Keratinocyte (primary cell): ENCODE data around the gene SCN2B. TPM values are rescaled to one million over a fixed set of nuclear protein-coding genes. Genes with fewer than 3 reads are reported as not detected.

Experiments used
- DNase-seq: peaks from one replicate; pipeline ENCODE4 v3.0.0-alpha.2; 2011; ENCODE audit warnings: low read depth, missing footprints, low spot score
- FAIRE-seq: peaks from 2 replicates; lab custom pipeline; 2011; peaks lifted over from hg19 to GRCh38; lab: Jason Lieb, UNC
- H2AFZ ChIP-seq: 2 replicates; pipeline ENCODE4 v1.6.0; 2012; ENCODE audit warnings: low read length, control low read depth, inconsistent platforms; ENCODE audit not compliant: control insufficient read depth
- H3K27ac ChIP-seq: 2 replicates; pipeline ENCODE4 v1.5.1; 2011; ENCODE audit warnings: low read length; ENCODE audit not compliant: control insufficient read depth, insufficient read depth
- H3K27me3 ChIP-seq: 3 replicates; pipeline ENCODE4 v1.6.0; 2011; ENCODE audit warnings: low read length; ENCODE audit not compliant: control insufficient read depth, insufficient read depth; ENCODE audit errors: extremely low read depth
- H3K36me3 ChIP-seq, 2 experiments: 2 replicates in 1 of 2; 3 replicates in 1 of 2; pipeline ENCODE4 v1.5.1; 2011; ENCODE audit warnings: low read length in 2 of 2, mild to moderate bottlenecking in 1 of 2; ENCODE audit not compliant: control insufficient read depth in 2 of 2, insufficient read depth in 2 of 2; ENCODE audit errors: extremely low read depth in 1 of 2
- H3K4me1 ChIP-seq: 3 replicates; pipeline ENCODE4 v1.5.1; 2011; ENCODE audit warnings: low read length; ENCODE audit not compliant: control insufficient read depth, insufficient read depth; ENCODE audit errors: extremely low read depth
- H3K4me2 ChIP-seq: 3 replicates; pipeline ENCODE4 v1.6.0; 2011; ENCODE audit warnings: low read depth, low read length; ENCODE audit not compliant: control insufficient read depth, insufficient read depth; ENCODE audit errors: extremely low read depth
- H3K4me3 ChIP-seq, 3 experiments: fragments of 200-600 bp in 1 of 3; sonication (generic) in 1 of 3; 2 replicates in 2 of 3; 3 replicates in 1 of 3; pipeline ENCODE4 v1.5.1; 2011 to 2016; ENCODE audit warnings: low read length in 3 of 3, mild to moderate bottlenecking in 3 of 3, control low read depth in 2 of 3, inconsistent platforms in 1 of 3, low read depth in 1 of 3, mixed read lengths in 1 of 3, mixed run types in 1 of 3, moderate library complexity in 1 of 3; ENCODE audit not compliant: control insufficient read depth in 2 of 3, insufficient read depth in 2 of 3; ENCODE audit errors: extremely low read depth in 1 of 3
- H3K79me2 ChIP-seq: 2 replicates; pipeline ENCODE4 v1.6.0; 2012; ENCODE audit warnings: low read length; ENCODE audit not compliant: control insufficient read depth, insufficient read depth
- H3K9ac ChIP-seq: 3 replicates; pipeline ENCODE4 v1.6.0; 2011; ENCODE audit warnings: low read length; ENCODE audit not compliant: control insufficient read depth, insufficient read depth; ENCODE audit errors: extremely low read depth
- H3K9me1 ChIP-seq: 3 replicates; pipeline ENCODE4 v1.6.0; 2011; ENCODE audit warnings: low read length; ENCODE audit not compliant: control insufficient read depth, insufficient read depth; ENCODE audit errors: extremely low read depth
- H3K9me3 ChIP-seq: 2 replicates; pipeline ENCODE4 v1.5.1; 2012; ENCODE audit warnings: low read depth, low read length; ENCODE audit not compliant: control insufficient read depth
- H4K20me1 ChIP-seq: 3 replicates; pipeline ENCODE4 v1.6.0; 2011; ENCODE audit warnings: low read length; ENCODE audit not compliant: control insufficient read depth, insufficient read depth; ENCODE audit errors: extremely low read depth
- CTCF ChIP-seq, 3 experiments: IDR thresholded peaks in 1 of 3; conservative IDR thresholded peaks in 1 of 3; optimal IDR thresholded peaks in 1 of 3; 2 replicates in 2 of 3; 3 replicates in 1 of 3; pipeline versions ENCODE3 to v1.5.1; 2011; ENCODE audit warnings: low read length in 3 of 3, mild to moderate bottlenecking in 3 of 3, moderate library complexity in 2 of 3, control low read depth in 1 of 3, inconsistent platforms in 1 of 3; ENCODE audit not compliant: insufficient read depth in 2 of 3; ENCODE audit errors: extremely low read depth in 1 of 3
- EZH2 ChIP-seq: IDR thresholded peaks from one replicate; pipeline ENCODE4 v1.6.1; 2012; ENCODE audit warnings: inconsistent platforms, mild to moderate bottlenecking, low read length, moderate library complexity
- dilution Hi-C: fragments of 300-500 bp; cut with MboI; formaldehyde crosslinking; loops from one replicate; pipeline ENCODE4 v1.7.0; 2020; ENCODE audit warnings: low sequenced_read_pairs; ENCODE audit not compliant: extremely low pct_ligation_motif_present
- polyA plus RNA-seq, 5 experiments: library from polyadenylated mRNA; depleted of rRNA in 3 of 5; stranded (reverse) in 3 of 5; stranded (forward) in 1 of 5; unstranded in 1 of 5; fragments of >200 nt; gene quantifications; 1 replicate in 1 of 5; 2 replicates in 3 of 5; 3 replicates in 1 of 5; pipeline versions ENCODE4 v1.2.1 to v1.2.3, GENCODE V29; 2011 to 2012; ENCODE audit warnings: missing spikeins in 2 of 5, low read depth in 1 of 5, low replicate concordance in 1 of 5

SCN2B gene
- polyA plus RNA-seq, 1 donor (not counting 4 experiments of a cell fraction or from before 2014, with no cell fraction given), result 0.56 TPM

GRCh38 chr11:118170882-118171268 lies 5.6 kb downstream of the SCN2B start:
- H3K9me1 ChIP-seq, result peaks cover 5% of the 10 kb centered on the region
- no peak overlapping the region for H3K4me3 ChIP-seq
- no peak overlapping the region for H2AFZ ChIP-seq
- H3K27me3 ChIP-seq, result no peaks in the 10 kb centered on the region
- H3K36me3 ChIP-seq, result no peaks in the 10 kb centered on the region
- peaks cover 24% of the 10 kb centered on the region for H3K4me1 ChIP-seq
- no peaks in the 10 kb centered on the region for H4K20me1 ChIP-seq
- dilution Hi-C loops, result no loop called here
- no peak for DNase-seq
- no peaks in the 10 kb centered on the region for H3K79me2 ChIP-seq
- no peak for TF ChIP-seq CTCF (optimal IDR thresholded peaks at IDR 0.05 in 1 of 3, IDR thresholded peaks at IDR 0.05 in 1 of 3, conservative IDR thresholded peaks at IDR 0.05 in 1 of 3; ENCODE audit: extremely low read depth in 1 of 3, insufficient read depth in 2 of 3, low read length in 3 of 3)
- no peaks in the 10 kb centered on the region for H3K9me3 ChIP-seq
- H3K4me2 ChIP-seq, result no peak overlapping the region
- FAIRE-seq, result no peak
- H3K27ac ChIP-seq, result no peak overlapping the region
- no peak overlapping the region for H3K9ac ChIP-seq

- TF ChIP-seq CTCF (optimal IDR thresholded peaks at IDR 0.05 in 1 of 3, IDR thresholded peaks at IDR 0.05 in 1 of 3, conservative IDR thresholded peaks at IDR 0.05 in 1 of 3; ENCODE audit: extremely low read depth in 1 of 3, insufficient read depth in 2 of 3, low read length in 3 of 3) (no peak), EZH2 (no peak)
- peaks cover 22% of the 10 kb centered on the region for H3K4me1 ChIP-seq
- H3K79me2 ChIP-seq, result no peaks in the 10 kb centered on the region
- no peaks in the 10 kb centered on the region for H4K20me1 ChIP-seq
- H3K36me3 ChIP-seq, result no peaks in the 10 kb centered on the region
- peaks cover 3% of the 10 kb centered on the region for H3K9me1 ChIP-seq
- H3K27me3 ChIP-seq, result no peaks in the 10 kb centered on the region
- H3K27ac ChIP-seq, result no peak overlapping the region
- H3K9me3 ChIP-seq, result no peaks in the 10 kb centered on the region
- dilution Hi-C loops, result no loop called here
- H3K9ac ChIP-seq, result no peak overlapping the region
- H3K4me3 ChIP-seq, result no peak overlapping the region
- H3K4me2 ChIP-seq, result no peak overlapping the region
- no peak overlapping the region for H2AFZ ChIP-seq
- DNase-seq (no peak), FAIRE-seq (no peak)
Measured at GRCh38 chr11:118170231-118170630, 6.2 kb downstream of the SCN2B start.
